HepG2 (cell line): ENCODE data around the gene GJA8. TPM values are rescaled to one million over a fixed set of nuclear protein-coding genes. Genes with fewer than 3 reads are reported as not detected.

Source experiments
- ARID4A ChIP-seq: sonication (generic); formaldehyde crosslinking; IDR thresholded peaks from 2 replicates; pipeline ENCODE4 v1.5.0; 2020; ENCODE audit warnings: mild to moderate bottlenecking, missing genetic modification reagents, borderline replicate concordance
- ATRX ChIP-seq: sonication (generic); formaldehyde crosslinking; IDR thresholded peaks from 2 replicates; pipeline ENCODE4 v1.4.0; 2020; ENCODE audit warnings: missing genetic modification reagents, borderline replicate concordance
- CTCF ChIP-seq: sonication (generic); formaldehyde crosslinking; IDR thresholded peaks from 2 replicates; pipeline ENCODE4 v1.5.0; 2020; ENCODE audit warnings: mild to moderate bottlenecking, missing genetic modification reagents, moderate library complexity
- GZF1 ChIP-seq: sonication (generic); formaldehyde crosslinking; IDR thresholded peaks from 2 replicates; pipeline ENCODE4 v1.5.1; 2020; ENCODE audit warnings: mild to moderate bottlenecking, missing genetic modification reagents
- LRRFIP1 ChIP-seq: sonication (generic); formaldehyde crosslinking; conservative IDR thresholded peaks from 2 replicates; pipeline ENCODE4 v1.4.0; 2020; ENCODE audit warnings: missing genetic modification reagents
- MNT ChIP-seq: fragments of 450-650 bp; IDR thresholded peaks from 2 replicates; pipeline ENCODE4 v1.6.1; 2016
- ZBTB49 ChIP-seq: sonication (generic); formaldehyde crosslinking; IDR thresholded peaks from 2 replicates; pipeline ENCODE4 v1.4.0; 2020; ENCODE audit warnings: missing genetic modification reagents, borderline replicate concordance
- ZKSCAN8 ChIP-seq: IDR thresholded peaks from 2 replicates; pipeline ENCODE4 v1.6.1; 2016; ENCODE audit warnings: borderline replicate concordance, missing genetic modification reagents, missing compliant biosample characterization
- ZNF569 ChIP-seq: sonication (generic); formaldehyde crosslinking; IDR thresholded peaks from 2 replicates; pipeline ENCODE4 v1.5.0; 2020; ENCODE audit warnings: mild to moderate bottlenecking, missing genetic modification reagents, moderate library complexity, borderline replicate concordance
- polyA plus RNA-seq, 8 experiments: library from polyadenylated mRNA; depleted of rRNA in 3 of 8; stranded (reverse) in 7 of 8; unstranded in 1 of 8; fragments of >200 nt; fragmentation: Illumina TruSeq in 4 of 8; extraction: Trizol in 4 of 8; gene quantifications; 2 replicates each; pipeline versions ENCODE4 v1.2.1 to v1.2.3, GENCODE V29; 2011 to 2016; ENCODE audit warnings: low read depth in 4 of 8, missing spikeins in 1 of 8, mixed read lengths in 1 of 8; ENCODE audit not compliant: insufficient read depth in 1 of 8
- total RNA-seq, 5 experiments: library from RNA; depleted of rRNA; stranded (reverse); fragments of >200 nt; fragmentation: Illumina TruSeq; extraction: Trizol; gene quantifications; 2 replicates each; pipeline ENCODE4 v1.2.3, GENCODE V29; 2016; ENCODE audit warnings: low read depth in 1 of 5

Gene GJA8
- total and polyA plus RNA-seq, 2 of the 13 experiments (the other 11 are each of a cell fraction or from before 2014, with no cell fraction given): not detected

- TF ChIP-seq LRRFIP1 (no peak), ATRX (CRISPR knock-in tag) (no peak), CTCF (no peak), ARID4A (CRISPR knock-in tag) (no peak), ZBTB49 (CRISPR knock-in tag) (no peak), MNT (no peak), GZF1 (CRISPR knock-in tag) (no peak), ZNF569 (no peak), ZKSCAN8 (CRISPR knock-in tag) (no peak)
These were observed 5.4 kb downstream of the GJA8 start (continued) for GRCh38 chr1:147907786-147908509.
